Daoy (cell line): ENCODE data around the gene KLHL21. TPM values are rescaled to one million over a fixed set of nuclear protein-coding genes. Genes with fewer than 3 reads are reported as not detected.
A peak's percentile ranks its signal among the peaks of the same experiment; 100 is the strongest.

Source experiments
- DNase-seq: peaks from one replicate; pipeline ENCODE4 v3.0.0-alpha.2; 2015; ENCODE audit warnings: low read depth
- total RNA-seq: library from RNA; depleted of rRNA; stranded (reverse); fragments of >200 nt; shearing (Covaris generic); gene quantifications from 2 replicates; pipeline ENCODE4 v1.2.3, GENCODE V29; 2014; rRNA removed

Gene KLHL21
- total RNA-seq, 1 experiment from 2014 or later: 48.7 TPM

DNA sequence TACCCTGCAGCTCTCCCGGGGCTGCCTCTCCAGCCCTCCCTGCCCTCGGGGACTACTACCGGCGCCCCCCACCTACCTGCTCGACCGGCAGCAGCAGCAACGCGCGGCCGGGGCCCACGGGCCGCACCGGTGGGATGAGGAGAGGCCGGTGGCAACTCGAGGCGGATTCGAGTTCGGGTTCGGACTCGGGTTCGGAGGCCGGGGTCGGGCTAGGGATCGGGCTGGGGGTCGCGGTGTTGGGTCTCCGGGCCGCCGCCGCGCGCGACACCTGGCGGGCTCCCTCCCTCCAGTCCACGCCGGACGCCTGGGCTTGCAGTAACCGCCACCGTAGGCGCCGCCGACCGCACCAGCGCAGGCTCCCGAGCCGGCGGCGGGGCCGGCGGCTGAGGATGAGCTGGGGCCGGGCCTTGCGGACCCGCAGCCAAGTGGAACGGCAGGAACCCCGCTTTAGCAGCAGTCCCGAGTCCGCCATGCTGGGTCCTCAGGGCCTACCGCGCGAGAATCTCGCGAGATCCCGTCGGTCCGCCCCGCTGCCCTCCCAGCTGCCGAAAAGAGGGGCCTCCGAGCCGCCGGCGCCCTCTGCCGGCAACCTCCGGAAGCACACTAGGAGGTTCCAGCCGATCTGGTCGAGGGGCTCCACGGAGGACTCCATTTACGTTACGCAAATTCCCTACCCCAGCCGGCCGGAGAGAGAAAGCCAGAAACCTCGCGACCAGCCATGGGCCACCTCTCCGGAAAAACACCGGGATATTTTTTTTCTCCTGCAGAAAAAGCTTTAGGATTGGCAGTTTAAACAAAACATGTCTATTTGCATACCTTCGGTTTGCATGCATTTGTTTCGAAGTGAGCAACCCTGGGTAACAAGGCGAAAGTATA is 48.4 kb downstream of the KLHL21 start, which contains the start of gene NOL9:
Gene NOL9, minus strand, starts transcription at position 483 of the 876 bp plus-strand sequence. Its CDS starts 11 bp downstream, at position 472.
- peak; percentile 95 for DNase-seq

GRCh38 chr1:6547301-6547700 is 55.4 kb downstream of the KLHL21 start:
- no peak for DNase-seq

- DNase-seq: no peak
Observed at GRCh38 chr1:6546326-6546725, 56.3 kb downstream of the KLHL21 start.

DNA sequence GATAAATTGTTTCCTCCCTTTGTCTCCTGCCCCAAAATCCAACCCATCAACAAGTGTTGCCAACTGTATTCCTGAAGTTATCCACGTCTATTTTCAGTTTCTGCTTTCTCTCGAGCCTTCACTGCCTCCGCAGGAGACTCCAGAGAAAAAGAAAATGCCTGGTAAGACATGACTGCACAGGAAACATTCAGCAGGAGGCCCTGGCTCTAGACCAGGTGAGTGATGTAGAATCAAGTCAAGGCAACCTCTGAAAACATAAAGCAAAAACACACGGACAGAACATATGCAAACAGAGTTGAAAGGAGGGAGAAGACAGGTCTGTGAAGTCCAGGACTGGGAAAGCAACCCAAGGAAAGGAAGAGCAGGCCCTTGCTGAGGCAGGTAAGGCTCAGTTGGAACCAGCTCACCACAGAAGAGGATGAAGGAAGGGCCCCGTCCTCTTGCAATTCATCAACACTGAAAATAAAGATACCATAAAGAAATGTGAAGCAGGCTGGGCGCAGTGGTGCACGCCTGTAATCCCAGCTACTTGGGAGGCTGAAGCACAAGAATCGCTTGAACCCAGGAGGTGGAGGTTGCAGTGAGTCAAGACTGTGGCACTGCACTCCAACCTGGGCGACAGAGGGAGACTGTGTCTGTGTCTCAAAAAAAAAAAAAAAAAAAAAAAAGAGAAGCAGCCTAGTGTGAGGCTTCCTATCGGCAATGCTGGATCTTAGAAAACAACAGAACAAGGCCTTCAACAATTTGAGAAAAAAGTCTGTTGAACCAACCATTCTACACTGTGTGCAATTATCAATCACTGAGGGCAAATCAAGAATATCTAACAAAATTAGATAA is 57.2 kb downstream of the KLHL21 start:
- peak; percentile 35 for DNase-seq

- DNase-seq: peak; percentile 64
Observed at GRCh38 chr1:6544831-6545230, 57.8 kb downstream of the KLHL21 start.

Other genes with a start within 250 kb of the KLHL21 start
- 41.9 and 45.1 TPM in 2 replicates for gene ACOT7, start 209.1 kb downstream of the KLHL21 start, total RNA-seq
- gene HES2, start 182.9 kb downstream of the KLHL21 start, total RNA-seq: 0.27 TPM in 1 of 2 replicates, not detected in the other
- not detected in 2 replicates for gene ESPN, start 178.1 kb downstream of the KLHL21 start, total RNA-seq
- 2.0 and 3.5 TPM in 2 replicates for gene TNFRSF25, start 136.7 kb downstream of the KLHL21 start, total RNA-seq
- 8.1 and 8.4 TPM in 2 replicates for gene PLEKHG5, start 111.2 kb downstream of the KLHL21 start, total RNA-seq
- gene NOL9, start 48.4 kb downstream of the KLHL21 start, total RNA-seq: 29.9 and 42.1 TPM in 2 replicates
- gene TAS1R1, start 47.6 kb downstream of the KLHL21 start, total RNA-seq: not detected in 2 replicates
- 18.9 and 19.7 TPM in 2 replicates for gene ZBTB48, start 22.9 kb downstream of the KLHL21 start, total RNA-seq
- 13.6 and 17.0 TPM in 2 replicates for gene PHF13, start 10.9 kb upstream of the KLHL21 start, total RNA-seq
- 14.9 and 27.2 TPM in 2 replicates for gene THAP3, start 22.0 kb upstream of the KLHL21 start, total RNA-seq
- gene DNAJC11, start 98.9 kb upstream of the KLHL21 start, total RNA-seq: 45.7 and 48.3 TPM in 2 replicates
- gene CAMTA1, start 182.6 kb upstream of the KLHL21 start, total RNA-seq: 76.0 and 105 TPM in 2 replicates